Caki2 (cell line): ENCODE results near the gene ATXN1. TPM values are rescaled to one million over a fixed set of nuclear protein-coding genes. Genes with fewer than 3 reads are reported as not detected.

Experiments
- DNase-seq: peaks from one replicate; pipeline ENCODE4 v3.0.0-alpha.2; 2015; ENCODE audit warnings: low read depth
- in situ Hi-C: cut with HindIII; loops from 2 replicates; pipeline ENCODE4 v1.10.0; 2016; ENCODE audit warnings: low sequenced_read_pairs, low pct_unique_long_range_greater_than_20kb, mixed read lengths
- total RNA-seq: library from RNA; depleted of rRNA; stranded (reverse); fragments of >200 nt; shearing (Covaris generic); gene quantifications from 2 replicates; pipeline ENCODE4 v1.2.3, GENCODE V29; 2014; ENCODE audit warnings: low replicate concordance

ATXN1 gene
- total RNA-seq, 1 experiment from 2014 or later: 23.8 TPM

- DNase-seq: no peak
- in situ Hi-C loops: no loop called here
Observed at GRCh38 chr6:16441262-16441661, 320.0 kb downstream of the ATXN1 start.

- in situ Hi-C loops: no loop called here
- DNase-seq: no peak
Observed at GRCh38 chr6:16440636-16441212, 320.5 kb downstream of the ATXN1 start.

- peak; percentile 19 for DNase-seq
- in situ Hi-C loops: no loop called here
Observed at GRCh38 chr6:16438718-16439591, 322.3 kb downstream of the ATXN1 start.

GRCh38 chr6:16437984-16438383 is 323.3 kb downstream of the ATXN1 start:
- in situ Hi-C loops: no loop called here
- DNase-seq: no peak

GRCh38 chr6:16437095-16437494 is 324.2 kb downstream of the ATXN1 start:
- in situ Hi-C loops: no loop called here
- no peak for DNase-seq

- in situ Hi-C loops: no loop called here
- no peak for DNase-seq
Observed at GRCh38 chr6:16436550-16436949, 324.7 kb downstream of the ATXN1 start.

GRCh38 chr6:16434885-16435284 is 326.4 kb downstream of the ATXN1 start:
- no peak for DNase-seq
- in situ Hi-C loops: no loop called here

- in situ Hi-C loops: no loop called here
- DNase-seq: no peak
Observed at GRCh38 chr6:16433338-16433890, 327.8 kb downstream of the ATXN1 start.

GRCh38 chr6:16432075-16433032 is 328.9 kb downstream of the ATXN1 start:
- in situ Hi-C loops: no loop called here
- no peak for DNase-seq

GRCh38 chr6:16431106-16431505 is 330.2 kb downstream of the ATXN1 start:
- in situ Hi-C loops: no loop called here
- DNase-seq: no peak

- in situ Hi-C loops: no loop called here
- no peak for DNase-seq
Observed at GRCh38 chr6:16430391-16431089, 330.7 kb downstream of the ATXN1 start.

- in situ Hi-C loops: no loop called here
- DNase-seq: no peak
Observed at GRCh38 chr6:16429669-16430068, 331.6 kb downstream of the ATXN1 start.

GRCh38 chr6:16427124-16427523 is 334.1 kb downstream of the ATXN1 start:
- in situ Hi-C loops: no loop called here

GRCh38 chr6:16425881-16426615 is 335.2 kb downstream of the ATXN1 start:
- no peak for DNase-seq
- in situ Hi-C loops: no loop called here

More at GRCh38 chr6:16427124-16427523, 334.1 kb downstream of the ATXN1 start:
- DNase-seq: no peak

GRCh38 chr6:16421462-16421960 is 339.7 kb downstream of the ATXN1 start:
- in situ Hi-C loops: no loop called here
- no peak for DNase-seq

GRCh38 chr6:16420715-16421461 is 340.4 kb downstream of the ATXN1 start:
- DNase-seq: no peak
- in situ Hi-C loops: no loop called here
